ENCODE results near the gene GTF2F1.
"Not testable (repeated sequence)": the region's sequence is repeated elsewhere in the genome, so short reads cannot be mapped to it uniquely, and the experiment has no call there.

GTF2F1 gene

GRCh38 chr19:6360857-6361216 is 32.1 kb downstream of the GTF2F1 start:
- not testable (repeated sequence) for DNase-seq; H2BK120ac ChIP-seq (ENCODE audit: low read depth, low read length); H2AK5ac ChIP-seq (ENCODE audit: low read length); H3K27me3 ChIP-seq (ENCODE audit: insufficient read depth, low read length, poor library complexity); H3K36me3 ChIP-seq (ENCODE audit: control insufficient read depth, insufficient read depth, low read length); H3K18ac ChIP-seq (ENCODE audit: low read length); H3K4me1 ChIP-seq (ENCODE audit: control insufficient read depth, low read depth, low read length); H3K27ac ChIP-seq (ENCODE audit: low read depth, low read length); H3K79me2 ChIP-seq (ENCODE audit: control insufficient read depth, insufficient read depth, low read length); H3K4me2 ChIP-seq (ENCODE audit: low read length); H2BK5ac ChIP-seq (ENCODE audit: low read length); H3K79me1 ChIP-seq (ENCODE audit: low read length); H3K9ac ChIP-seq (ENCODE audit: low read length); H4K5ac ChIP-seq (ENCODE audit: low read length); H3K4me3 ChIP-seq (ENCODE audit: low read length); H2BK15ac ChIP-seq (replicated peaks; ENCODE audit: low read depth); H4K8ac ChIP-seq (ENCODE audit: low read depth, low read length); H3K23ac ChIP-seq (ENCODE audit: low read length); H3K56ac ChIP-seq (ENCODE audit: low read length); H3K4ac ChIP-seq (ENCODE audit: low read depth, low read length)
- WGBS (ENCODE audit: extremely low coverage, insufficient coverage, low lambda C conversion rate) = no CpG with 5 or more reads among the region's 10 CpGs

- not testable (repeated sequence) for H2BK15ac ChIP-seq (replicated peaks; ENCODE audit: low read depth); H2BK120ac ChIP-seq (ENCODE audit: low read depth, low read length); H3K79me1 ChIP-seq (ENCODE audit: low read length); H3K79me2 ChIP-seq (ENCODE audit: control insufficient read depth, insufficient read depth, low read length); DNase-seq; H3K18ac ChIP-seq (ENCODE audit: low read length); H3K27ac ChIP-seq (ENCODE audit: low read depth, low read length); H3K23ac ChIP-seq (ENCODE audit: low read length); H3K27me3 ChIP-seq (ENCODE audit: insufficient read depth, low read length, poor library complexity); H3K4me3 ChIP-seq (ENCODE audit: low read length); H3K56ac ChIP-seq (ENCODE audit: low read length); H2AK5ac ChIP-seq (ENCODE audit: low read length); H2BK5ac ChIP-seq (ENCODE audit: low read length); H3K9ac ChIP-seq (ENCODE audit: low read length); H4K8ac ChIP-seq (ENCODE audit: low read depth, low read length); H3K4me2 ChIP-seq (ENCODE audit: low read length); H3K4me1 ChIP-seq (ENCODE audit: control insufficient read depth, low read depth, low read length); H4K5ac ChIP-seq (ENCODE audit: low read length); H3K4ac ChIP-seq (ENCODE audit: low read depth, low read length); H3K36me3 ChIP-seq (ENCODE audit: control insufficient read depth, insufficient read depth, low read length)
- WGBS (ENCODE audit: extremely low coverage, insufficient coverage, low lambda C conversion rate) = no CpG with 5 or more reads among the region's 12 CpGs
These were observed 32.5 kb downstream of the GTF2F1 start for GRCh38 chr19:6360445-6360844.

- H3K4ac ChIP-seq (ENCODE audit: low read depth, low read length) = no peak overlapping the region
- DNase-seq = no peak
- no peaks in the 10 kb centered on the region for H3K27me3 ChIP-seq (ENCODE audit: insufficient read depth, low read length, poor library complexity)
- no peak overlapping the region for H3K4me2 ChIP-seq (ENCODE audit: low read length)
- WGBS (ENCODE audit: extremely low coverage, insufficient coverage, low lambda C conversion rate) = no CpG with 5 or more reads among the region's 5 CpGs
- H2BK5ac ChIP-seq (ENCODE audit: low read length) = no peak overlapping the region
- H3K36me3 ChIP-seq (ENCODE audit: control insufficient read depth, insufficient read depth, low read length) = no peaks in the 10 kb centered on the region
- H3K4me3 ChIP-seq (ENCODE audit: low read length) = no peak overlapping the region
- no peak overlapping the region for H2BK15ac ChIP-seq (replicated peaks; ENCODE audit: low read depth)
- H3K56ac ChIP-seq (ENCODE audit: low read length) = no peak overlapping the region
- no peak overlapping the region for H2BK120ac ChIP-seq (ENCODE audit: low read depth, low read length)
- H3K79me1 ChIP-seq (ENCODE audit: low read length) = no peaks in the 10 kb centered on the region
- no peak overlapping the region for H4K8ac ChIP-seq (ENCODE audit: low read depth, low read length)
- H3K4me1 ChIP-seq (ENCODE audit: control insufficient read depth, low read depth, low read length) = no peaks in the 10 kb centered on the region
- H2AK5ac ChIP-seq (ENCODE audit: low read length) = no peak overlapping the region
- no peaks in the 10 kb centered on the region for H3K79me2 ChIP-seq (ENCODE audit: control insufficient read depth, insufficient read depth, low read length)
- no peak overlapping the region for H3K9ac ChIP-seq (ENCODE audit: low read length)
- no peak overlapping the region for H3K27ac ChIP-seq (ENCODE audit: low read depth, low read length)
- no peak overlapping the region for H3K18ac ChIP-seq (ENCODE audit: low read length)
- no peak overlapping the region for H4K5ac ChIP-seq (ENCODE audit: low read length)
- H3K23ac ChIP-seq (ENCODE audit: low read length) = no peak overlapping the region
These were observed 33.2 kb downstream of the GTF2F1 start for GRCh38 chr19:6359568-6360341.

DNA sequence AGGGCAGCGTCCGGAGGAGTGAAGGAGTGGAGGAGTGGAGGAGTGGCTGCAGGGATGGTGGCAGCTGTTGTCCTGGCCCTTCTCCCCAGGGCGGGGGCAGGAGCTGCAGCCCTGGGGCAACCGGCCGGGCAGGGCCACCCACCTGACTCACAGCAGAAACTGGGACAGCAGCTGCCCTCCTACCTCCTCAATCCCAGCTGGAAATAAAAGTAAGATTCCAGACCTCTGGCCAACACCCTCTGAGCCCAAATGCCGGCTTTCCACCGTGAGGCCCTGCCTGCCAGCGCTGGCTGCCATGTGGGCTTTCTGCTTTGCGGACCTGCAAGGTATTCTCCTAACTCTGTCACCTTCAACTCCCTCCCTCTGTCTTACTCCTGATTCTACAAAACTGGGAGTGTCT is 35.0 kb downstream of the GTF2F1 start:
- WGBS (ENCODE audit: extremely low coverage, insufficient coverage, low lambda C conversion rate) = no CpG with 5 or more reads among the region's 9 CpGs
- no peak overlapping the region for H4K5ac ChIP-seq (ENCODE audit: low read length)
- H3K27me3 ChIP-seq (ENCODE audit: insufficient read depth, low read length, poor library complexity) = no peaks in the 10 kb centered on the region
- no peaks in the 10 kb centered on the region for H3K79me1 ChIP-seq (ENCODE audit: low read length)
- no peak overlapping the region for H2BK15ac ChIP-seq (replicated peaks; ENCODE audit: low read depth)
- H3K23ac ChIP-seq (ENCODE audit: low read length) = no peak overlapping the region
- H3K4me2 ChIP-seq (ENCODE audit: low read length) = no peak overlapping the region
- no peaks in the 10 kb centered on the region for H3K4me1 ChIP-seq (ENCODE audit: control insufficient read depth, low read depth, low read length)
- no peak overlapping the region for H2BK120ac ChIP-seq (ENCODE audit: low read depth, low read length)
- H2AK5ac ChIP-seq (ENCODE audit: low read length) = no peak overlapping the region
- H3K27ac ChIP-seq (ENCODE audit: low read depth, low read length) = no peak overlapping the region
- no peak overlapping the region for H3K4ac ChIP-seq (ENCODE audit: low read depth, low read length)
- no peak overlapping the region for H4K8ac ChIP-seq (ENCODE audit: low read depth, low read length)
- no peak overlapping the region for H3K9ac ChIP-seq (ENCODE audit: low read length)
- H3K36me3 ChIP-seq (ENCODE audit: control insufficient read depth, insufficient read depth, low read length) = no peaks in the 10 kb centered on the region
- H3K56ac ChIP-seq (ENCODE audit: low read length) = no peak overlapping the region
- H3K79me2 ChIP-seq (ENCODE audit: control insufficient read depth, insufficient read depth, low read length) = no peaks in the 10 kb centered on the region
- no peak overlapping the region for H3K18ac ChIP-seq (ENCODE audit: low read length)
- no peak for DNase-seq
- H3K4me3 ChIP-seq (ENCODE audit: low read length) = no peak overlapping the region
- H2BK5ac ChIP-seq (ENCODE audit: low read length) = no peak overlapping the region

- WGBS (ENCODE audit: extremely low coverage, insufficient coverage, low lambda C conversion rate) = no CpG with 5 or more reads among the region's 14 CpGs
- H3K27me3 ChIP-seq (ENCODE audit: insufficient read depth, low read length, poor library complexity) = no peaks in the 10 kb centered on the region
- H3K4ac ChIP-seq (ENCODE audit: low read depth, low read length) = no peak overlapping the region
- no peaks in the 10 kb centered on the region for H3K79me1 ChIP-seq (ENCODE audit: low read length)
- no peak overlapping the region for H3K18ac ChIP-seq (ENCODE audit: low read length)
- no peak overlapping the region for H2BK5ac ChIP-seq (ENCODE audit: low read length)
- no peak overlapping the region for H2AK5ac ChIP-seq (ENCODE audit: low read length)
- no peak overlapping the region for H3K4me3 ChIP-seq (ENCODE audit: low read length)
- no peak overlapping the region for H4K8ac ChIP-seq (ENCODE audit: low read depth, low read length)
- no peak overlapping the region for H3K27ac ChIP-seq (ENCODE audit: low read depth, low read length)
- H3K9ac ChIP-seq (ENCODE audit: low read length) = no peak overlapping the region
- H2BK15ac ChIP-seq (replicated peaks; ENCODE audit: low read depth) = no peak overlapping the region
- no peak overlapping the region for H4K5ac ChIP-seq (ENCODE audit: low read length)
- no peaks in the 10 kb centered on the region for H3K4me1 ChIP-seq (ENCODE audit: control insufficient read depth, low read depth, low read length)
- H3K4me2 ChIP-seq (ENCODE audit: low read length) = no peak overlapping the region
- no peak overlapping the region for H3K23ac ChIP-seq (ENCODE audit: low read length)
- H3K36me3 ChIP-seq (ENCODE audit: control insufficient read depth, insufficient read depth, low read length) = no peaks in the 10 kb centered on the region
- no peak overlapping the region for H2BK120ac ChIP-seq (ENCODE audit: low read depth, low read length)
- no peak overlapping the region for H3K56ac ChIP-seq (ENCODE audit: low read length)
- H3K79me2 ChIP-seq (ENCODE audit: control insufficient read depth, insufficient read depth, low read length) = no peaks in the 10 kb centered on the region
- DNase-seq = no peak
These were observed 35.8 kb downstream of the GTF2F1 start for GRCh38 chr19:6357174-6357573.

Data from mesendoderm (in vitro differentiated cells).